Measurements from ENCODE around the gene RAB3IL1.

DNA sequence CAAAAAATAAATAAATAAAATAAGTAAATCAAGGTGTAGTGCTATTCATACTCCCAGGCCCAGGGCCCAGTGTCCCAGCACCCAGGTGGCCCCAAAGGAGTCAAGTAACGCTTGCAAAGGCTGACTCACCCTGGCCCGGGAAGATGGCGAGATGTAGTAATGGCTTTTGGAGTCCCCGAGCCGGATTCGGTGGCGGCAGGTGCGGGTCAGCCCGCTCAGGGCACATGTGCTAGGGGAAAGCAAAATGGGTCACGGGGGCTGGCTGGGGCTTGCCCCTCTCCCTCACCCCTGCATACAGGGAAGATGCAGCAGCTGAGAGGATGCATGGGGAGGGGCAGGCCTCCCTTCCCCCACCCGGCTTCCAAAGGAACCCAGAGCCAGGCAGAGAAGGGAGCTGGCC is 15.1 kb downstream of the RAB3IL1 start:
- TF ChIP-seq ZNF610 (tag by site-specific recombination; IDR thresholded peaks at IDR 0.05; ENCODE audit: borderline replicate concordance) = no peak
- no peak for TF ChIP-seq KLF7 (tag by site-specific recombination; IDR thresholded peaks at IDR 0.05; ENCODE audit: borderline replicate concordance)
- no peak for TF ChIP-seq ZBTB8A (tag by site-specific recombination; IDR thresholded peaks at IDR 0.05)
- no peak for TF ChIP-seq CTCF (tag by site-specific recombination; IDR thresholded peaks at IDR 0.05)
- TF ChIP-seq, protein P1, sequence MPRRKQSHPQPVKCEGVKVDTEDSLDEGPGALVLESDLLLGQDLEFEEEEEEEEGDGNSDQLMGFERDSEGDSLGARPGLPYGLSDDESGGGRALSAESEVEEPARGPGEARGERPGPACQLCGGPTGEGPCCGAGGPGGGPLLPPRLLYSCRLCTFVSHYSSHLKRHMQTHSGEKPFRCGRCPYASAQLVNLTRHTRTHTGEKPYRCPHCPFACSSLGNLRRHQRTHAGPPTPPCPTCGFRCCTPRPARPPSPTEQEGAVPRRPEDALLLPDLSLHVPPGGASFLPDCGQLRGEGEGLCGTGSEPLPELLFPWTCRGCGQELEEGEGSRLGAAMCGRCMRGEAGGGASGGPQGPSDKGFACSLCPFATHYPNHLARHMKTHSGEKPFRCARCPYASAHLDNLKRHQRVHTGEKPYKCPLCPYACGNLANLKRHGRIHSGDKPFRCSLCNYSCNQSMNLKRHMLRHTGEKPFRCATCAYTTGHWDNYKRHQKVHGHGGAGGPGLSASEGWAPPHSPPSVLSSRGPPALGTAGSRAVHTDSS (tag by site-specific recombination; IDR thresholded peaks at IDR 0.05) = no peak
- TF ChIP-seq KLF9 (tag by site-specific recombination; IDR thresholded peaks at IDR 0.05; ENCODE audit: low read depth) = no peak
- TF ChIP-seq ZBTB7A (tag by site-specific recombination; IDR thresholded peaks at IDR 0.05; ENCODE audit: low read depth) = no peak
- TF ChIP-seq PATZ1 (tag by site-specific recombination; IDR thresholded peaks at IDR 0.05) = no peak
- no peak for TF ChIP-seq ZNF747 (tag by site-specific recombination; IDR thresholded peaks at IDR 0.05)
- TF ChIP-seq SP2 (tag by site-specific recombination; IDR thresholded peaks at IDR 0.05) = no peak
- TF ChIP-seq ZBTB21 (tag by site-specific recombination; IDR thresholded peaks at IDR 0.05) = no peak
- no peak for TF ChIP-seq ZNF514 (tag by site-specific recombination; IDR thresholded peaks at IDR 0.05)
